Adipose tissue (tissue), 3 donors: Measurements from ENCODE around the gene CAMK2D. TPM values are rescaled to one million over a fixed set of nuclear protein-coding genes. Genes with fewer than 3 reads are reported as not detected.
A peak's percentile ranks its signal among the peaks of the same experiment; 100 is the strongest.

Source experiments
- H3K27ac ChIP-seq: one replicate; pipeline ENCODE4 v1.5.1; 2013; ENCODE audit warnings: low read depth, low read length
- whole genome bisulfite sequencing, 3 donors: extraction: QIAGEN DNeasy Blood & Tissue Kit; methylation state at CpG; one replicate each; pipeline ENCODE4 v1.1.7; 2013; 5-methylcytosine and 5-hydroxymethylcytosine counted together
- polyA plus RNA-seq, 3 donors: library from polyadenylated mRNA; stranded (reverse); fragments of 200-250 nt; gene quantifications; one replicate each; pipeline ENCODE4 v1.2.3, GENCODE V29; 2013
- donor health status: healthy with polysubstance abuse.
- donor health status: Bipolar disorder and iron deficiency.
- donor health status: healthy.

The CAMK2D gene
- polyA plus RNA-seq, 3 donors = 6.1 to 28.6 (median 26.5) TPM

- WGBS, 3 donors = 90 to 97% (median 97%) methylated on average over 1 of the region's 1 CpG
- H3K27ac ChIP-seq = no peak overlapping the region
Observed at GRCh38 chr4:113452152-113452551, 309.4 kb downstream of the CAMK2D start.

DNA sequence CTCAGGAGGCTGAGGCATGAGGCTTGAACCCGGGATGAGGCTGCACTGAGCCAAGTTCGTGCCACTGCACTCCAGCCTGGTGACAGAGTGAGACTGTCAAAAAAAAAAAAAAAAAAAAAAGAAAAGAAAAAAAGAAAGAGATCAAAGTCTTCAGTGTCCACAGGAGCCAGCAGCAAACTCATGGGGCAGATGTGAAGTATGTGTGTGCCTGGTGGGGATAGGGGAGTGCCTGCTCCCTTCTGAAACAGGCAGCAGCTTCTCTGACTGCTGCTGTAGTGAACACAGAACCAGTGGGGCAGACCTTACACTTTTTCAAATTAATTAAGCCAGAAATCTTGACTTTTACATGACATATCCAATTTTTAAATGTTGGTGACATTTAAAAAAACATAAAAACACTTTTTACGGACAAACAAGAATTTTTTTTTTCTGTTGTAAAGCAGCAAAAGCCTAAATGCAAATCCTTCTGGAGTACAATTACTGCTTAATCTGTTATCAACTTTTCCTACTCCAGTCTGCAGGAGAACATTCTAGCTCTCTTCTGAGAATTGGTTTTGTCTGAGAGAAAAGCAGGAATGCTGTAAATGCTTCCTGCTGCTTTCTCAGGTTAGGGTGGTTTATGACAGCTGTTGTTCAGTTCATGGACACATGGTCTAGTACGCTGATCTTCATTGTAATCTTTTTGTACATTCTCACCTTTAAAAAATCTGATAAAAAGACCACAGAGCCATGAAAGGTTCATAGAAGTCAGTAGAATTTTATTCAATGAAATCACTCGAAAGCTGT, 311.1 kb downstream of the CAMK2D start:
- WGBS, 3 donors = 89 to 97% (median 91%) methylated on average over 5 of the region's 5 CpGs
- H3K27ac ChIP-seq = no peak overlapping the region

GRCh38 chr4:113449410-113449974, 312.0 kb downstream of the CAMK2D start:
- WGBS, 3 donors = 52 to 76% (median 75%) methylated on average over 1 of the region's 1 CpG

DNA sequence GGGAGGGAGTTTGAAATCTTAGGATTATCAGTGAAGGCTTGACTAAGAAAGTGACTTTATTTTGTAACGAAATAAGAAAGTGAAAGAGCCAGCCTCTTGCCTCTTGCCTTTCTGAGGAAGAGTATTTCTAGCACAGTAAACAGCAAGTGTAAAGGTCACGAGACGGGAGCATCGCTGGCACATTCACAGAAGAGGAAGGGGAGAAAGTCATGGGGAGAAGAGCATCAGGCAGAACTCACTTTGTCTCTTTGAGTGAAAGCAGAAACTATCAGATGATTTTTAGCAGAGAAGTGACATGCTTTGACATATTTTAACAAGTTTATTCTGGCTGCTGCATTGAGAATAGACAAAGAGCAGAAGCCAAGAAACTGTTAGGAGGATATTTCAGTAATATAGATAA, 313.8 kb downstream of the CAMK2D start:
- WGBS, 3 donors = 26 to 63% (median 39%) methylated on average over 4 of the region's 4 CpGs
- H3K27ac ChIP-seq = no peak overlapping the region

More at GRCh38 chr4:113449410-113449974, 312.0 kb downstream of the CAMK2D start:
- H3K27ac ChIP-seq = no peak overlapping the region

DNA sequence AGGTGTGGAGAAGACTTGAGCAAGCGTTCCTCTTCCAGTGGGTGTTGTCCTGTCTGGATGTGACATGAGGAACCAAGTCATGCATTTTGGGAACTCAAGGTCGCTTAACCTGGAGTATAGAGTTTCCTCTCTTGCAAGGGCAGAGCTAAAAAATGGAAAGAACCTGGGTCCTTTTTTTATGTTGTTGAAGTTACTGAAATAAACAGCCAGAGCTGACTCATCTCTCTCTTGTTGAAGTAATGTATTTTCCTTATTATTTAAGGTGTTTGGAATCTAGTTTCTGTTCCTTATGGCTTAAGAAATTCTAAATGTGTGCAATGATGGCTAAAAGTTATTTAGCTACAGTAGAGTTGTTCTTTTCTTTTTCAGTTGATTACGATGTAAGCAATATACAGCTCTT, 314.5 kb downstream of the CAMK2D start:
- no peak overlapping the region for H3K27ac ChIP-seq
- WGBS, 3 donors = 89 to 96% (median 93%) methylated on average over 3 of the region's 3 CpGs

DNA sequence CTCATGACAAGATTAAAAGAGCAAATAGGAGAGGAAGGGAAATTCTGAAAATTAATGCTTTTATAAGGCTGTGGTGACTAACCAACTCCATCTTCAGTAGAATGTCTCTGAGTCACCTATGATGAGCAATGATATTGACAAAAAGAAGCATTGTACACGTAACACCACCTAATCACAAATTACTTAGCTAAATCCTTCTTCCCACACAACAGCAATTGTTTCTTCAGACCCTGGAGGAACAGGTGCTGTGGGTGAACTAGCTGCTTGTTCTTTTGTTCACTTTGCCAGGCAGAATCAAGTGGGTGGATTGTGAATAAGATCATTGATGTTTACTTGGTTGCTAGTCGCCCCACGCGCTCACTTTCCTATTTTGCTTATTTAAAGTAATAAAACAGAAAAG, 315.5 kb downstream of the CAMK2D start:
- 77 to 91% (median 88%) methylated on average over 4 of the region's 4 CpGs for WGBS, 3 donors
- H3K27ac ChIP-seq = no peak overlapping the region

- H3K27ac ChIP-seq = no peak overlapping the region
- WGBS, 3 donors = 39 to 67% (median 44%) methylated on average over 5 of the region's 5 CpGs
Observed at GRCh38 chr4:113445286-113445685, 316.3 kb downstream of the CAMK2D start.

DNA sequence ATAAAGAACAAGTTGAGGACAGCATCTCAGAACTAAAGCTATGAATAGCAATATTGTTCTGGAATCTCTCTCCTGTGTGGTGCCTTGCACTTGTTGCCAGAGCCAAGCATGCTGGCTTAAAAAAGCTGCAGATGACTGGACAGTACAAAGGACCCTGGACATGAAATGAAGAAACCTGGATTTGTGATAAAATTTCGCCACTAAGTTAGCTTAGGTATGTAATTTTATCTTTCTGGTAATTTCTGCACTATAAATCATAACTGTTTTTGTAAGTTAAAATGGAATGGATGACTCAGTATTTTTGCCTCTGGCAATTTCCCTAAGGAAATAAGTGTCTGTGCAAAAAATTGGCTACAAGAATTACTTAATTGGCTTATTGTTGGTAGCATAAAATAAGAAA, 317.2 kb downstream of the CAMK2D start:
- H3K27ac ChIP-seq = peak overlapping the region; percentile 70
- 31 to 62% (median 43%) methylated on average over 1 of the region's 1 CpG for WGBS, 3 donors

DNA sequence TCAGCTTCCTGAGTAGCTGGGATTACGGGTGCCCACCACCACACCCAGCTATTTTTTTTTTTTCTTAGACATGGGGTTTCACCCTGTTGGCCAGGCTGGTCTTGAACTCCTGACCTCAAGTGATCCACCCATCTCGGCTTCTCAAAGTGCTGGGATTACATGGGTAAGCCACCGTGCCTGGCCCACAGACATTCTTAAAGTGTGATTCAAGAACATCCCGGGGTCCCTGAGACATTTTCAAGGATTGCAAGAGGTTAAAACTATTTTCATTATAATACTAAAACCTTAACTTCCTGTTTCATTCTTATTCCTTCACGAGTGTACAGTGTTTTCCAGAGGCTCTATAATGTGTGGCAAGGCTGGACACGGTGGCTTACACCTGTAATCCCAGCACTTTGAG, 318.7 kb downstream of the CAMK2D start:
- 77 to 80% (median 80%) methylated on average over 6 of the region's 6 CpGs for WGBS, 3 donors
- H3K27ac ChIP-seq = no peak overlapping the region

- no peak overlapping the region for H3K27ac ChIP-seq
- 82 to 90% (median 90%) methylated on average over 4 of the region's 4 CpGs for WGBS, 3 donors
Observed at GRCh38 chr4:113440371-113440770, 321.2 kb downstream of the CAMK2D start.

GRCh38 chr4:113438596-113438995, 322.9 kb downstream of the CAMK2D start:
- WGBS, 3 donors = 94 to 97% (median 95%) methylated on average over 5 of the region's 5 CpGs
- no peak overlapping the region for H3K27ac ChIP-seq

DNA sequence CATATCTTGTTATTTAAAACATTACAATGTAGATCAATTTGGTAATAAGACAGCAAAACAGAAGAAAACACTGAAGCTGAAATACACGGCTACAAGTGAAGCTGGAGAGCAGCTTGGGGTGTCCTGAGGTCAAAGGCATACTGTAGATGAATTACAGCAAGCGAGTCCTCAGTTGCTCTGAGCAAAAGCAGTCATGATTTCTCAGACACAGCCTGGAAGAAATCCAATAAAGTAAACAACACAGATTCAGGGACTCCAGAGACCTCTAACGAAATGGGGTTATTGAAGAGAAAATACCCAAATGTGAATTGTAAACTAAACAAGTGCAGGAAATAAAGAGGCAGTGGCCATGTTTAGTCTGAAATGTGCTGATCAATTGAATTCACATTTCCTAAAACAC, 324.4 kb downstream of the CAMK2D start:
- peak overlapping the region; percentile 64 for H3K27ac ChIP-seq
- 49 to 51% (median 50%) methylated on average over 3 of the region's 3 CpGs for WGBS, 3 donors

GRCh38 chr4:113436360-113436759, 325.2 kb downstream of the CAMK2D start:
- 8 to 33% (median 11%) methylated on average over 3 of the region's 3 CpGs for whole genome bisulfite sequencing, 3 donors
- no peak overlapping the region for H3K27ac ChIP-seq

GRCh38 chr4:113435893-113436292, 325.6 kb downstream of the CAMK2D start:
- 31 to 64% (median 32%) methylated on average over 7 of the region's 7 CpGs for WGBS, 3 donors

GRCh38 chr4:113434247-113434587, 327.3 kb downstream of the CAMK2D start:
- WGBS, 3 donors = 57 to 75% (median 75%) methylated on average over 3 of the region's 3 CpGs
- H3K27ac ChIP-seq = no peak overlapping the region

More at GRCh38 chr4:113435893-113436292, 325.6 kb downstream of the CAMK2D start:
- H3K27ac ChIP-seq = no peak overlapping the region

DNA sequence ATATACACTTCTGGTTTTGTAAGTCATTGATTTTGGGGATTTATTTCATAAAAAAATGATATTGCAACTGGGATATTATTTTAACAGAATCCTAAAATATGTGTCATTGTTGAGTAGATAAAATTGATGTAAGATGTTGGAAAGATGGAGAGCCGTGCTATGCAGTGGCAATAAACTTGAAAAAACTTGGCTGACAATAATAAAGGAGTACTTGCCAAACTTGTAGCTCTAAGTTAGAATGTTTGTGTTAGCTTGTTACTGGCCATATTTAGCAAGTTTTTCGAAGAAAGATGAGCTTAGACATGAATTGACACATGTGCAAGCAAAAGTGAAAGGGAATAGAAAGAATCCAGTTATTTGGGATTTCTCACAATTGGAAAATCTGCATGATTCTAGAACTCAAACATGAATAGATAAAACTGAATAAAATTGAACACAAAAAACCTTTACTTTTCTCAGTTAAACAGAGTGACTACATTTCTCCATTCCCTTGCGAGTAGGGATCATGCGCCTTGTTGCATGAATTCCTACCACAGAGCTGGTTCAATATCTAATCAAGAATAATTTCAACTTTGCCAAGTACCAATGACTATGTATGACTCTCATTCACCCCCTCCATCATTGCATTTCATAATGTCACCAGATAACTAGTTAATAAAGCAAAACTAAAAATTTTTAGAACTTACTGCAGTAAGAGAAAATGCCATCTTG, 327.8 kb downstream of the CAMK2D start:
- 71 to 81% (median 78%) methylated on average over 4 of the region's 4 CpGs for WGBS, 3 donors
- H3K27ac ChIP-seq = no peak overlapping the region

GRCh38 chr4:113433116-113433515, 328.4 kb downstream of the CAMK2D start:
- H3K27ac ChIP-seq = no peak overlapping the region
- 76 to 92% (median 79%) methylated on average over 1 of the region's 1 CpG for WGBS, 3 donors

GRCh38 chr4:113423631-113424030, 337.9 kb downstream of the CAMK2D start:
- WGBS, 3 donors = 72 to 92% (median 84%) methylated on average over 1 of the region's 1 CpG

GRCh38 chr4:113420938-113421337, 340.6 kb downstream of the CAMK2D start:
- H3K27ac ChIP-seq = no peak overlapping the region

More at GRCh38 chr4:113423631-113424030, 337.9 kb downstream of the CAMK2D start:
- H3K27ac ChIP-seq = no peak overlapping the region
